Ectodermal cell (in vitro differentiated cells): ENCODE results near the gene FNTB.

ENCODE experiments used
- H3K27ac ChIP-seq: 2 replicates; pipeline ENCODE4 v1.7.0; 2013; ENCODE audit warnings: mild to moderate bottlenecking, low read depth, low read length; ENCODE audit not compliant: insufficient read depth, poor library complexity, severe bottlenecking
- H3K27me3 ChIP-seq: 2 replicates; pipeline ENCODE4 v1.7.0; 2013; ENCODE audit warnings: mild to moderate bottlenecking, low read length; ENCODE audit not compliant: insufficient read depth, control insufficient read depth, poor library complexity, severe bottlenecking
- H3K36me3 ChIP-seq: one replicate; pipeline ENCODE4 v1.7.0; 2013; ENCODE audit warnings: low read length; ENCODE audit not compliant: control insufficient read depth, insufficient read depth
- H3K4me1 ChIP-seq: one replicate; pipeline ENCODE4 v1.7.0; 2013; ENCODE audit warnings: low read length; ENCODE audit not compliant: control insufficient read depth, insufficient read depth
- H3K4me3 ChIP-seq: 2 replicates; pipeline ENCODE4 v1.7.0; 2013; ENCODE audit warnings: low read depth, low read length, control low read depth; ENCODE audit not compliant: insufficient read depth
- H3K9me3 ChIP-seq: 2 replicates; pipeline ENCODE4 v1.7.0; 2013; ENCODE audit warnings: mild to moderate bottlenecking, low read length, moderate library complexity; ENCODE audit not compliant: control insufficient read depth
- WGBS, 2 experiments: methylation state at CpG; one replicate each; pipeline ENCODE4 v1.1.7; 2013; ENCODE audit warnings: missing lambda C conversion rate in 2 of 2; 5-methylcytosine and 5-hydroxymethylcytosine counted together

FNTB gene

DNA sequence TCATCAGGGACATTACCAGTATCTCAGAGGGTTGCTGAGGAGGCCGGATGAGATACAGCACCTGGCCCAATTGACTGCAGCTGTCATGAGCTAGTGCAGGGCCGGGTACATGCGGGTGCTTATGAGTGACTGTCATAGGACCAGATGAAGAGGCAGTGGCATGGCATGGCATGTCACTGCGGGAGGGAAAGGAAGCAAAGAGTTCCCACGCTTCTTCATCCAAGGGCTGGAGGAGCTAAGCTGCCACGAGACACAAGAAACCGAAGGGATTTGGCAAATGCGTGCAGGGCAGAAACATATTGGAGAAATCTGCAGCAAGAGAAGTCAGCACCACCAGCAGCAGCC, 33.4 kb upstream of the FNTB start:
- H3K27me3 ChIP-seq: no peaks in the 10 kb centered on the region
- WGBS, 2 experiments: 94% methylated on average over 8 of the region's 8 CpGs
- no peaks in the 10 kb centered on the region for H3K36me3 ChIP-seq

DNA sequence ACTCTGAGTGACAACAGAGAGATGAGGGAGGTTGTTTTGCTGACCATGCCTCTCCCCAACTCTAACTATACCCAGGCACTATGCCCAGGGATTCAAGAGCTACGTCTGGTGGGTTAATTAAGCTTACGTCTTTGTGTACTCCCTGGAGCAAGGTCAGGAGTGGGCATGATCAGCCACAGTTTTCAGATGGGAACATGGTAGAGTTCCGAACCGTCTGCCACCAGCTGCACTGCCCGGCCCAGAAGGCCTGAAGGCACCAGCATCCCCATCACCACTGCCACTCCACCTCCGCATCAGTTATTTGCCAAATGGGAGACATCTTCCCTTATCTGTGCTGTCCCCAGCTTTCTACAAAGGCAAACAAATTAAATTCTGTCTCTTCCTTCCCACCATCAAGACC, 33.0 kb upstream of the FNTB start:
- no peaks in the 10 kb centered on the region for H3K4me1 ChIP-seq
- H3K36me3 ChIP-seq: no peaks in the 10 kb centered on the region
- no peak overlapping the region for H3K27ac ChIP-seq
- no peaks in the 10 kb centered on the region for H3K9me3 ChIP-seq
- no peak overlapping the region for H3K4me3 ChIP-seq
- no peaks in the 10 kb centered on the region for H3K27me3 ChIP-seq
- WGBS, 2 experiments: 93 to 94% methylated on average over 6 of the region's 6 CpGs

More for the DNA sequence above, 33.4 kb upstream of the FNTB start:
- H3K9me3 ChIP-seq: no peaks in the 10 kb centered on the region
- H3K27ac ChIP-seq: no peak overlapping the region
- H3K4me3 ChIP-seq: no peak overlapping the region
- H3K4me1 ChIP-seq: no peaks in the 10 kb centered on the region

DNA sequence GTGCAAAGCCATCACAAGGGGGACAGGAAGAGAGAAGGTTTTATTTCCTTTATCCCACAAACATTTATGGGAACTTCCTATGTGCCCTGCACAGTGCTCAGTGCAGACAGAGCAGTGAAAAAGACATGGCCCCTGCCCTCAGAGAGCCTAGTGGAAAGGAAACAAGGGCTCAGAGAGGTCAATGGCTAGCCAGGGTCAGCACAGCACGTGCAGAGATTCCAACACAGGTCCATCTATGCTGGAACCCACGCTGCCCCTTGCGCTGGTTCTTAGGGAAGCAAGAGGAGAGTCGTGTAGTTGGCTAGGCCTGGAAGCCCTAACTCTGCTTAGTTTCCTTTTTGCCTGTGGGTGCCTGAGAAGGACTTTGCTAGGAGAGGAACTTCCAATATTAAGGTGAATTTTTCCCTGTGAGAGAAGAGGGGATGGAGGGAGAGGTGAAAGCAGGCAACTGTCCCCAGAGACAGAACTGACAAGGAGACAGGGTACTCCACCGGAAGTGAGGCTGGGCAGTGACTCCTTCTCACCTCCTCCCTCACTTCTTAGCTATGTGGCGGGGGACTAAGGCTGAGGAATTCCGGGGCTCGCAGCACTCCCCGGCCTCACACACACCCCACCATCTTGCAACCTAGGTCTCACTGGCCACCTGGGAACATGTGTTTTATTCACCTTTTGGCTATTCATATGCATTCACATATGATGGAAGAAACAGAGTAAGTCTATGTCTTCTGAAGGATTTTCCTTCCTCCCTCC, 32.0 kb upstream of the FNTB start:
- Histone ChIP-seq H3K27ac (no peak overlapping the region), H3K4me3 (no peak overlapping the region), H3K36me3 (no peaks in the 10 kb centered on the region), H3K9me3 (no peaks in the 10 kb centered on the region), H3K27me3 (no peaks in the 10 kb centered on the region), H3K4me1 (no peaks in the 10 kb centered on the region)
- WGBS, 2 experiments: 91 to 95% methylated on average over 9 of the region's 9 CpGs

DNA sequence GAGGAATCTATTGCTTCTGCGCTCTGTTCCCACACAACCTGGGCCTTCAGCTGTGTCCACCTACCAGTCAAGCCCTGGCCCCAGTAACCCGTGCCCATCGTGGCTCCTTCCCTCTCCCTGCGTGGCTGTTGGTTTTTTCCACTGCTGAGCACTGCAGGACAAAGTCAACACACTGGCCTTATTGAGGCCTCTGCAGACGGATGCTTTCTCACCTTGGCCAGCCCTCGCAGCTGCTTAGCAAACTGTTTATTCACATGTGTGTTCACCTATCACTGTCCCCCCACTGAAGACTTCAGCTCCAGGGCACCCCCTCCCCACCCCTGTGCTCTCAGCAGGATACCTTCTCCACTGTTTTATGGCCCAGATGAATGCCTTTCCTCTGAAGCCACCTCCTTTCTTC, 31.4 kb upstream of the FNTB start:
- Histone ChIP-seq H3K9me3 (no peaks in the 10 kb centered on the region), H3K4me1 (no peaks in the 10 kb centered on the region), H3K27me3 (no peaks in the 10 kb centered on the region), H3K27ac (no peak overlapping the region), H3K4me3 (no peak overlapping the region), H3K36me3 (no peaks in the 10 kb centered on the region)
- 59 to 62% methylated on average over 6 of the region's 6 CpGs for WGBS, 2 experiments

GRCh38 chr14:64956697-64957406, 29.8 kb upstream of the FNTB start:
- WGBS, 2 experiments: 82 to 90% methylated on average over 8 of the region's 8 CpGs
- no peaks in the 10 kb centered on the region for H3K4me1 ChIP-seq
- H3K36me3 ChIP-seq: no peaks in the 10 kb centered on the region
- no peaks in the 10 kb centered on the region for H3K27me3 ChIP-seq
- H3K9me3 ChIP-seq: no peaks in the 10 kb centered on the region
- H3K27ac ChIP-seq: no peak overlapping the region
- no peak overlapping the region for H3K4me3 ChIP-seq

DNA sequence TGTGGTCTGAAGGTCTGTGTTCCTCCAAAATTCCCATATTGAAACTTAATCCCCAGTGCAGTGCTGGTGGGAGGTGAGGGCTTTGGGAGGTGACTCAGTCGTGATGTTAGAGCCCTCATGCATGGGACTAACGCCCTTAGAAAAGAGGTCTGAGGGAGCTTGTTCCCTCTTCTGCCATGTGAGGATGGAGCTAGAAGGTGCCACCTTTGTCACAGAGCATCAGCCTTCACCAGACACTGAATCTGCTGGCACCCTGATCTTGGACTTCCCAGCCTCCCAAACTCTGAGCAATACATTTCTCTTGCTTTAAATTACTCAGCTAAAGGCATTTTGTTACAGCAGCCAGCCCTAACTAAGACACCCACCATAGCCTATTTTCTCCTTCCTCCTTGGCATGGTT, 28.5 kb upstream of the FNTB start:
- Histone ChIP-seq H3K27me3 (no peaks in the 10 kb centered on the region), H3K27ac (no peak overlapping the region), H3K9me3 (no peaks in the 10 kb centered on the region), H3K36me3 (no peaks in the 10 kb centered on the region), H3K4me1 (no peaks in the 10 kb centered on the region), H3K4me3 (no peak overlapping the region)
- 95 to 96% methylated on average over 2 of the region's 2 CpGs for WGBS, 2 experiments

- 84% methylated on average over 5 of the region's 5 CpGs for WGBS, 2 experiments
- H3K9me3 ChIP-seq: no peaks in the 10 kb centered on the region
- H3K27ac ChIP-seq: no peak overlapping the region
- H3K4me1 ChIP-seq: no peaks in the 10 kb centered on the region
- no peaks in the 10 kb centered on the region for H3K36me3 ChIP-seq
- H3K4me3 ChIP-seq: no peak overlapping the region
- H3K27me3 ChIP-seq: no peaks in the 10 kb centered on the region
Observed at GRCh38 chr14:64958743-64959142, 28.0 kb upstream of the FNTB start.

DNA sequence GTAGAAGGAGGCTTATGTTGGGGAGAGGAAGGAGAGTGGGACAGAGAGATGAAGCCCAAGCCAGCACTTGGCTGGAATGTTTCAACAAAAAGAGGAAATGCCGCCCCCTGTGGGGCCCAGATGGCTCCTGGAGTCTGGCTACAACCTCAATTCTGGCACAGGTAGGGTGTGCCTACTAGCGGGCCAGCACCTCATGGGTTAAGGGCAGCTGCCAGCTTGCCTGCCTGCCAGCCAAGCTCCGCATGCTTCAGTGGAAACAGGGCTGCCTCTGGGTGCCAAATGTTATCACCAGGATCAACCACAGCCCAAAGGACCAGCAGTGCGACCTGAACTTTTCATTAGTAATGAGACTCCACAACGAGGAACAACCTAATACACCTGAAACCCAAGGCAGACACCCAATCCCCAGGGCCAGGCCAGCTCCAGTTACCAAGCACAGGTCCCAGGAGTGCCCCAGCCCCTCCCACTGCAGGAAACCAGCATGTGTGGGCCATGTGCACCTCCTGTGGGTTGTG, 25.9 kb upstream of the FNTB start:
- no peaks in the 10 kb centered on the region for H3K4me1 ChIP-seq
- WGBS, 2 experiments: 69 to 74% methylated on average over 5 of the region's 5 CpGs

GRCh38 chr14:64963611-64964010, 23.1 kb upstream of the FNTB start:
- Histone ChIP-seq H3K27ac (no peak overlapping the region), H3K4me1 (peaks cover 5% of the 10 kb centered on the region), H3K4me3 (no peak overlapping the region), H3K36me3 (no peaks in the 10 kb centered on the region), H3K9me3 (no peaks in the 10 kb centered on the region), H3K27me3 (no peaks in the 10 kb centered on the region)
- WGBS, 2 experiments: 71 to 82% methylated on average over 1 of the region's 1 CpG

More for the DNA sequence above, 25.9 kb upstream of the FNTB start:
- H3K36me3 ChIP-seq: no peaks in the 10 kb centered on the region
- H3K9me3 ChIP-seq: no peaks in the 10 kb centered on the region
- no peaks in the 10 kb centered on the region for H3K27me3 ChIP-seq
- no peak overlapping the region for H3K27ac ChIP-seq
- no peak overlapping the region for H3K4me3 ChIP-seq

GRCh38 chr14:64965356-64966000, 21.2 kb upstream of the FNTB start:
- Histone ChIP-seq H3K27ac (no peak overlapping the region), H3K36me3 (no peaks in the 10 kb centered on the region)
- WGBS, 2 experiments: 90 to 92% methylated on average over 15 of the region's 15 CpGs

More at GRCh38 chr14:64965356-64966000, 21.2 kb upstream of the FNTB start:
- H3K4me3 ChIP-seq: no peak overlapping the region
- H3K4me1 ChIP-seq: peaks cover 13% of the 10 kb centered on the region
- peaks cover 7% of the 10 kb centered on the region for H3K27me3 ChIP-seq
- H3K9me3 ChIP-seq: no peaks in the 10 kb centered on the region
